HG03575 (cell line): Measurements from ENCODE around the gene PDCL2.
A peak's percentile ranks its signal among the peaks of the same experiment; 100 is the strongest.

Source experiments
- ATAC-seq: cut with Tn5 transposase; IDR thresholded peaks from one replicate; pipeline ENCODE4 v1.9.1; 2021; ENCODE audit not compliant: unreplicated experiment, insufficient number of reproducible peaks, low FRiP score; ENCODE audit errors: extremely low read depth

The PDCL2 gene

GRCh38 chr4:55545641-55546505 lies 46.2 kb downstream of the PDCL2 start:
- ATAC-seq = no peak

- no peak for ATAC-seq
These were observed 46.9 kb downstream of the PDCL2 start for GRCh38 chr4:55545151-55545550.

GRCh38 chr4:55543858-55544257 lies 48.2 kb downstream of the PDCL2 start:
- ATAC-seq = no peak

- ATAC-seq = no peak
These were observed 51.8 kb downstream of the PDCL2 start for GRCh38 chr4:55540271-55540670.

GRCh38 chr4:55539658-55540057 lies 52.4 kb downstream of the PDCL2 start:
- no peak for ATAC-seq

- ATAC-seq = no peak
These were observed 53.5 kb downstream of the PDCL2 start for GRCh38 chr4:55538531-55538930.

GRCh38 chr4:55534306-55534705 lies 57.7 kb downstream of the PDCL2 start:
- no peak for ATAC-seq

- ATAC-seq = no peak
These were observed 61.4 kb downstream of the PDCL2 start for GRCh38 chr4:55530691-55531090.

GRCh38 chr4:55530167-55530566 lies 61.9 kb downstream of the PDCL2 start:
- no peak for ATAC-seq

GRCh38 chr4:55528491-55528890 lies 63.6 kb downstream of the PDCL2 start:
- no peak for ATAC-seq

GRCh38 chr4:55524844-55525571 lies 67.0 kb downstream of the PDCL2 start:
- ATAC-seq = no peak

GRCh38 chr4:55518442-55518841 lies 73.6 kb downstream of the PDCL2 start:
- ATAC-seq = no peak

GRCh38 chr4:55517526-55518229 lies 74.4 kb downstream of the PDCL2 start:
- peak; percentile 61 for ATAC-seq

- no peak for ATAC-seq
These were observed 79.0 kb downstream of the PDCL2 start for GRCh38 chr4:55512922-55513571.

GRCh38 chr4:55512077-55512476 lies 80.0 kb downstream of the PDCL2 start:
- no peak for ATAC-seq

- no peak for ATAC-seq
These were observed 81.4 kb downstream of the PDCL2 start for GRCh38 chr4:55510685-55511084.

GRCh38 chr4:55509266-55509665 lies 82.8 kb downstream of the PDCL2 start:
- ATAC-seq = no peak

- no peak for ATAC-seq
These were observed 84.4 kb downstream of the PDCL2 start for GRCh38 chr4:55507612-55508011.
